ENCODE measurements around the gene MRPL10. TPM values are rescaled to one million over a fixed set of nuclear protein-coding genes. Genes with fewer than 3 reads are reported as not detected.

Gene MRPL10
- total RNA-seq, 4 donors from 2014 or later, result 23.4 to 33.4 (median 29.9) TPM

DNA sequence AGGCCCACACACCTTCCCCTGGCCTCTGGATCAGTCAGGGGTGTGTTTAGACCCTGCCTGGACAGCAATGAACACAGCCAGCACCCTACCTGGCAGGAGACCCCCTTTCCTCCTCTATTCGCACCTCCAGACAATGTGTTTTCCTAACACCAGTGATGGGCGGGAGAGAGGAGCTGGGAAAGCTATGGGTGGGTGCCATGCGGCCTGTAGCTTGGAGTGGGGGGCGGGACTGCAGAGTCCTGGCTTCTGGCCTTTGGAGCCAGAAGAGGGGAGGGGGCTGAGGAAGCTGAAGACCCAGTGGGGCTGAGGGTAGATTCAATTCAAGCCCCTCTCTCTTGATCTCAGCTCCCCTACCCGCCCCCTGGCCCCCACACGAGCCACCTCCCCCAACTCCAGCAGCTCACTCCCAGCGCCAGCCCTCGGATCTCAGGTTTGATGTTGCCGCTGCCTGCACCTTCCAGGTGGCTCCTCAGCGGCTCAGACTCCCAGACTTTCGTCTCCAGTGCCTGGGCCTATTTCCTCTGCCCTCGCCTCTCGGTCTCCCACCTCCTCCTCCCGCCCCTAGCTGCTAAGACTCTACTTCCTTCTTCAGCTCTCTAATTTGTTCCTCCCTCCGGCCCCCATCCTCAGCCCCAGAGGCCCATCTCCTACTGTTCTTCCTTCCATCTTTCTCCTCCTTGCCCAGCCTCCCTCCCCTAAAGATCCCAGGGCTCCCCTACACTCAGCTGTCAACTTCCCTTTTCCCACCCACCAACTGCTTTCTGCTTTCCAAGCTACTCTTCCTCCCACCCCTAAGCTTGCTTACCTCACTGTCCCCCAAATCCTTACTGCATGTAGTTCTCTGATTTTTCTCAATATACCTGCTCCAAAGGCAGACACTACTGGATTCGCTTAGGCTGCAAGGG lies 26.5 kb upstream of the MRPL10 start:
- H3K9me3 ChIP-seq, result no peaks in the 10 kb centered on the region
- H3K27me3 ChIP-seq, result peaks cover 4 to 83% of the 10 kb centered on the region in 2 donors
- H3K36me3 ChIP-seq, result no peaks in the 10 kb centered on the region
- TF ChIP-seq, protein P1, sequence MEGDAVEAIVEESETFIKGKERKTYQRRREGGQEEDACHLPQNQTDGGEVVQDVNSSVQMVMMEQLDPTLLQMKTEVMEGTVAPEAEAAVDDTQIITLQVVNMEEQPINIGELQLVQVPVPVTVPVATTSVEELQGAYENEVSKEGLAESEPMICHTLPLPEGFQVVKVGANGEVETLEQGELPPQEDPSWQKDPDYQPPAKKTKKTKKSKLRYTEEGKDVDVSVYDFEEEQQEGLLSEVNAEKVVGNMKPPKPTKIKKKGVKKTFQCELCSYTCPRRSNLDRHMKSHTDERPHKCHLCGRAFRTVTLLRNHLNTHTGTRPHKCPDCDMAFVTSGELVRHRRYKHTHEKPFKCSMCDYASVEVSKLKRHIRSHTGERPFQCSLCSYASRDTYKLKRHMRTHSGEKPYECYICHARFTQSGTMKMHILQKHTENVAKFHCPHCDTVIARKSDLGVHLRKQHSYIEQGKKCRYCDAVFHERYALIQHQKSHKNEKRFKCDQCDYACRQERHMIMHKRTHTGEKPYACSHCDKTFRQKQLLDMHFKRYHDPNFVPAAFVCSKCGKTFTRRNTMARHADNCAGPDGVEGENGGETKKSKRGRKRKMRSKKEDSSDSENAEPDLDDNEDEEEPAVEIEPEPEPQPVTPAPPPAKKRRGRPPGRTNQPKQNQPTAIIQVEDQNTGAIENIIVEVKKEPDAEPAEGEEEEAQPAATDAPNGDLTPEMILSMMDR (IDR thresholded peaks at IDR 0.05), result no peak
- TF ChIP-seq EP300 (IDR thresholded peaks at IDR 0.05), result no peak
- no peak for TF ChIP-seq POLR2A (IDR thresholded peaks at IDR 0.05)
- H3K27ac ChIP-seq, result no peak overlapping the region
- no peak for DNase-seq (ENCODE audit: low spot score in 2 of 2)
- WGBS, 2 donors, result 60 to 61% methylated on average over 16 of the region's 16 CpGs
- no peaks in the 10 kb centered on the region for H3K4me1 ChIP-seq
- H3K4me3 ChIP-seq, result no peak overlapping the region

DNA sequence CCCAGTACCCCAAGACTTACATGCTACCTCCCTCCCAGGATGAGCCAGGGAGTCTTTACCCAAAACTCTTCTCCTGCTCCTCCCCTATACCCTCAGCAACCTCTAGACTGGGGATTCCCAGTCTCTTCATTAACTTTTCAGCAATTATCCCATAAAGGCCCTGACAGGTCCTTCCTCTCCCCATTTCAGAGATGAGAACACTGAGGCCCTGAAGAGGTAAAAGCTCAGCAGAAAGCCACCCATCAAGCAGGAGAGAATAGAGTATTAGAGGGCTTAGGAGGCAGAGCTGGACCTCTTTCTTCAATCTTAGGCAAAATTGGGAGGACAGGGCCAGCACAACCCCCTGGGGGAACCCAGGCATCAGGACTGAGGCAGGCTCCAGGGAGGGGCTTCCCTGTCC lies 25.5 kb upstream of the MRPL10 start:
- peaks cover 4 to 93% of the 10 kb centered on the region in 2 donors for H3K27me3 ChIP-seq

DNA sequence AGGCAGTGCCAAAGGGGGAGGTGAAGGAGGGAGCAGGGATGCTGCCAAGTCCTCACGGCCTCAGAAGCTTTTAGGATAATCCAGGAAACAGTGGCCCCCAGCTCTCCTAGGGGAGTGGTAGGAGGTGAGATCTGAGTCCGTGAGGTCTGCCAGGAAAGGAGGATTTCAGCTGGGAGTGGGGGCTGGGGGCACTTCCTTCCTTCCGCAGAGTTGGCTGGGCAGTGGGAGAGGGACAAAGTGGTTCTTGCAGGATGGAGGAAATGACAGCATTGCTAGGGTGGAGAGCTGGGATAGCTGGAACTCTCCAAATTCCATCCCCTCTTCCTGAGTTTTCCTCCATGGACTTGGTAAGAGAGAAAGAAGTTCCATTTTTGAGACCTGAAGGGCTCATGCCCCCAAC lies 24.4 kb upstream of the MRPL10 start:
- WGBS, 2 donors, result 23 to 30% methylated on average over 3 of the region's 3 CpGs
- peaks cover 4 to 98% of the 10 kb centered on the region in 2 donors for H3K27me3 ChIP-seq

More for the DNA sequence above, 25.5 kb upstream of the MRPL10 start:
- no peak for DNase-seq (ENCODE audit: low spot score in 2 of 2)
- Histone ChIP-seq H3K36me3 (no peaks in the 10 kb centered on the region), H3K27ac (no peak overlapping the region), H3K4me1 (peaks cover 0 to 8% (median 1%) of the 10 kb centered on the region in 4 donors), H3K9me3 (no peaks in the 10 kb centered on the region), H3K4me3 (no peak overlapping the region)
- TF ChIP-seq POLR2A (IDR thresholded peaks at IDR 0.05) (no peak), EP300 (IDR thresholded peaks at IDR 0.05) (no peak)
- TF ChIP-seq, protein P1 (IDR thresholded peaks at IDR 0.05), result no peak

DNA sequence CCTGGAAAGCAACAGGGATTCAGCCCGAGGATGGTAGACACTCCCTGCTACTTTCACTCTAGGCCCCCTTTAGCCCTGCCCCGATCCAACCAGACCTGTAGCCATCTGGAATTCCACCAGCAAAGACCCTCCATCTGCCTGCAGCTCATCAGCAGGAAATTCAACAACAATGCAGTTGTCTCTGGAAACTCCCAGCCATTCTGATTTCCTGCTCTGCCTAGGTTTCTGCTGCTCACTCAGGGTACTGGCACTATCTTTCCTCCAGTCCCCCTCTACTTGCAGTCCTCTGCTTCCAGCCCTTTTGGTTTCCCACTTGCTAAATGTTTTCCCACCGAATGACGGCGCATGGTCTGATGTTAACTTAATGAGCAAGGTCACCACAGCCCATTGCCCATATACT lies 22.3 kb upstream of the MRPL10 start:
- no peak for TF ChIP-seq POLR2A (IDR thresholded peaks at IDR 0.05)
- TF ChIP-seq EP300 (IDR thresholded peaks at IDR 0.05), result no peak
- TF ChIP-seq, protein P1 (IDR thresholded peaks at IDR 0.05), result no peak
- H3K27ac ChIP-seq, result no peak overlapping the region
- no peaks in the 10 kb centered on the region for H3K9me3 ChIP-seq
- no peak for DNase-seq (ENCODE audit: low spot score in 2 of 2)
- no peaks in the 10 kb centered on the region for H3K36me3 ChIP-seq
- peaks cover 0 to 23% (median 15%) of the 10 kb centered on the region in 4 donors for H3K4me1 ChIP-seq
- no peak overlapping the region for H3K4me3 ChIP-seq
- WGBS, 2 donors, result 43 to 52% methylated on average over 5 of the region's 5 CpGs
- peaks cover 4 to 100% of the 10 kb centered on the region in 2 donors for H3K27me3 ChIP-seq

More for the DNA sequence above, 24.4 kb upstream of the MRPL10 start:
- Histone ChIP-seq H3K9me3 (no peaks in the 10 kb centered on the region), H3K27ac (no peak overlapping the region), H3K4me1 (peaks cover 0 to 19% (median 12%) of the 10 kb centered on the region in 4 donors), H3K4me3 (no peak overlapping the region), H3K36me3 (no peaks in the 10 kb centered on the region)
- no peak for DNase-seq (ENCODE audit: low spot score in 2 of 2)
- no peak for TF ChIP-seq POLR2A (IDR thresholded peaks at IDR 0.05)
- TF ChIP-seq EP300 (IDR thresholded peaks at IDR 0.05), result no peak
- TF ChIP-seq, protein P1 (IDR thresholded peaks at IDR 0.05), result no peak

Measured in tibial nerve (tissue), 4 donors.